ENCODE results near the gene PCNX1. TPM values are rescaled to one million over a fixed set of nuclear protein-coding genes. Genes with fewer than 3 reads are reported as not detected.

PCNX1 gene
- total and polyA plus RNA-seq, 4 donors = 5.2 to 103 (median 37.9) TPM

- no peak for DNase-seq
- Histone ChIP-seq H3K36me3 (ENCODE audit: control insufficient read depth in 4 of 4, insufficient read depth in 4 of 4, low read length in 4 of 4) (peaks cover 0 to 11% (median 4%) of the 10 kb centered on the region in 4 donors), H3K9me3 (ENCODE audit: control insufficient read depth in 4 of 4, insufficient read depth in 3 of 4, low read length in 3 of 4) (no peaks in the 10 kb centered on the region), H3K9ac (ENCODE audit: insufficient read depth in 1 of 2, low read length in 2 of 2) (no peak overlapping the region), H3K27ac (ENCODE audit: low read depth in 1 of 2, low read length in 1 of 2) (no peak overlapping the region), H3K27me3 (ENCODE audit: control insufficient read depth in 3 of 3, insufficient read depth in 3 of 3, low read length in 2 of 3) (no peaks in the 10 kb centered on the region), H3K4me3 (no peak overlapping the region), H3K4me1 (ENCODE audit: control insufficient read depth in 5 of 5, insufficient read depth in 5 of 5, low read length in 5 of 5) (peaks cover 0 to 7% (median 0%) of the 10 kb centered on the region in 5 donors)
- WGBS, 2 donors = 47 to 52% methylated on average over 2 of the region's 2 CpGs
- TF ChIP-seq CTCF (IDR thresholded peaks at IDR 0.05; ENCODE audit: control extremely low read depth, extremely low read depth) = no peak
- no peak for ATAC-seq (ENCODE audit: insufficient read depth, low FRiP score)
These were observed 64.3 kb downstream of the PCNX1 start for GRCh38 chr14:70971560-70971959.

- peak; percentile 89 for TF ChIP-seq CTCF (IDR thresholded peaks at IDR 0.05; ENCODE audit: control extremely low read depth, extremely low read depth)
- ATAC-seq (ENCODE audit: insufficient read depth, low FRiP score) (peak; percentile 77), DNase-seq (peak; percentile 86 to 94 (median 89))
- Histone ChIP-seq H3K36me3 (ENCODE audit: control insufficient read depth in 4 of 4, insufficient read depth in 4 of 4, low read length in 4 of 4) (peaks cover 6 to 15% (median 10%) of the 10 kb centered on the region in 4 donors), H3K9ac (ENCODE audit: insufficient read depth in 1 of 2, low read length in 2 of 2) (no peak overlapping the region), H3K9me3 (ENCODE audit: control insufficient read depth in 4 of 4, insufficient read depth in 3 of 4, low read length in 3 of 4) (no peaks in the 10 kb centered on the region), H3K4me3 (no peak overlapping the region), H3K27ac (ENCODE audit: low read depth in 1 of 2, low read length in 1 of 2) (no peak overlapping the region), H3K27me3 (ENCODE audit: control insufficient read depth in 3 of 3, insufficient read depth in 3 of 3, low read length in 2 of 3) (no peaks in the 10 kb centered on the region), H3K4me1 (ENCODE audit: control insufficient read depth in 5 of 5, insufficient read depth in 5 of 5, low read length in 5 of 5) (peaks cover 0 to 7% (median 0%) of the 10 kb centered on the region in 5 donors)
- WGBS, 2 donors = 60 to 62% methylated on average over 6 of the region's 6 CpGs
These were observed 65.1 kb downstream of the PCNX1 start for GRCh38 chr14:70972107-70972976.

GRCh38 chr14:70976591-70976990, 69.3 kb downstream of the PCNX1 start:
- TF ChIP-seq CTCF (IDR thresholded peaks at IDR 0.05; ENCODE audit: control extremely low read depth, extremely low read depth) = no peak
- ATAC-seq (ENCODE audit: insufficient read depth, low FRiP score) = no peak
- Histone ChIP-seq H3K9ac (ENCODE audit: insufficient read depth in 1 of 2, low read length in 2 of 2) (no peak overlapping the region), H3K36me3 (ENCODE audit: control insufficient read depth in 4 of 4, insufficient read depth in 4 of 4, low read length in 4 of 4) (peaks cover 14 to 23% (median 17%) of the 10 kb centered on the region in 4 donors), H3K27ac (ENCODE audit: low read depth in 1 of 2, low read length in 1 of 2) (no peak overlapping the region), H3K9me3 (ENCODE audit: control insufficient read depth in 4 of 4, insufficient read depth in 3 of 4, low read length in 3 of 4) (no peaks in the 10 kb centered on the region), H3K4me3 (no peak overlapping the region), H3K27me3 (ENCODE audit: control insufficient read depth in 3 of 3, insufficient read depth in 3 of 3, low read length in 2 of 3) (no peaks in the 10 kb centered on the region), H3K4me1 (ENCODE audit: control insufficient read depth in 5 of 5, insufficient read depth in 5 of 5, low read length in 5 of 5) (peaks cover 0 to 8% (median 2%) of the 10 kb centered on the region in 5 donors)
- DNase-seq = no peak
- WGBS, 2 donors = 93 to 94% methylated on average over 6 of the region's 6 CpGs
